Ovary (tissue), 9 donors: ENCODE results near the gene UMAD1. TPM values are rescaled to one million over a fixed set of nuclear protein-coding genes. Genes with fewer than 3 reads are reported as not detected.

ENCODE experiments used
- DNase-seq, 5 donors: peaks; one replicate each; pipeline ENCODE4 v3.0.0-alpha.2; 2019 to 2020
- H3K27ac ChIP-seq, 2 donors: fragments of 200-600 bp; one replicate each; pipeline versions ENCODE4 v1.5.1 to v1.8.0; 2019 to 2022
- H3K27me3 ChIP-seq: fragments of 200-600 bp; one replicate; pipeline ENCODE4 v1.8.0; 2022
- H3K36me3 ChIP-seq: fragments of 200-600 bp; sonication (generic); one replicate; pipeline ENCODE4 v1.5.1; 2019
- H3K4me1 ChIP-seq: one replicate; pipeline ENCODE4 v1.8.1; 2013; ENCODE audit warnings: mild to moderate bottlenecking, moderate library complexity; ENCODE audit not compliant: insufficient read depth
- H3K4me3 ChIP-seq: fragments of 200-600 bp; sonication (generic); one replicate; pipeline ENCODE4 v1.5.1; 2017
- H3K9me3 ChIP-seq, 2 donors: fragments of 200-600 bp in 1 of 2; sonication (generic) in 1 of 2; one replicate each; pipeline versions ENCODE4 v1.5.1 to v1.8.1; 2013 to 2019; ENCODE audit warnings: mild to moderate bottlenecking in 1 of 2, moderate library complexity in 1 of 2
- CTCF ChIP-seq, 3 donors: fragments of 450-650 bp in 2 of 3; fragments of 200-600 bp in 1 of 3; IDR thresholded peaks; one replicate each; pipeline versions ENCODE4 v1.5.1 to v1.8.0; 2016 to 2022; ENCODE audit warnings: antibody characterized with exemption in 3 of 3, mild to moderate bottlenecking in 1 of 3
- EP300 ChIP-seq: sonication (generic); formaldehyde crosslinking; IDR thresholded peaks from one replicate; pipeline ENCODE4 v1.6.1; 2017; ENCODE audit warnings: antibody characterized with exemption
- POLR2A ChIP-seq: fragments of 450-650 bp; IDR thresholded peaks from one replicate; pipeline ENCODE4 v1.6.1; 2017; ENCODE audit warnings: antibody characterized with exemption, mild to moderate bottlenecking, moderate library complexity
- WGBS, 3 donors: extraction: QIAGEN DNeasy Blood & Tissue Kit in 1 of 3; methylation state at CpG; one replicate each; pipeline versions ENCODE4 v1.1.5 to v1.1.7; 2013 to 2017; 5-methylcytosine and 5-hydroxymethylcytosine counted together
- intact Hi-C, 4 donors: fragments of 100-400 bp; cut with DNase I; formaldehyde crosslinking; loops; one replicate each; pipeline versions ENCODE4 v1.11.0 to v1.15.1; 2022 to 2023
- polyA plus RNA-seq, 2 donors: library from polyadenylated mRNA; stranded (reverse); fragments of 200-250 nt in 1 of 2; fragments of 350-450 nt in 1 of 2; fragmentation: Illumina TruSeq in 1 of 2; extraction: RNeasy Lipid Tissue Mini Kit (QIAGEN cat#74804) in 1 of 2; gene quantifications; one replicate each; pipeline ENCODE4 v1.2.3, GENCODE V29; 2013 to 2014
- total RNA-seq, 7 donors: library from RNA; depleted of rRNA in 2 of 7; stranded (reverse); fragments of >200 nt in 2 of 7; fragmentation: NEBNext Ultra II Directional in 3 of 7; extraction: Animal tissue kit (Norgen Biotek cat#: 25700) in 3 of 7; gene quantifications; one replicate each; pipeline versions ENCODE4 v1.1.0 to v1.2.4, GENCODE V29; 2016 to 2023
- donor health status: DM: no; HTN: no; CAD: no; lungs with moderate emphysema.
- donor health status: DM: no; HTN: no; CAD: no.
- donor health status: Bipolar disorder and iron deficiency.
- donor health status: DM: yes; HTN: yes; CAD: no.
- donor health status: DM: no; HTN: no; CAD: no.
- donor health status: DM: yes; HTN: yes; CAD: no.

The UMAD1 gene
- total and polyA plus RNA-seq, 9 donors = 10.4 to 19.1 (median 16.2) TPM

DNA sequence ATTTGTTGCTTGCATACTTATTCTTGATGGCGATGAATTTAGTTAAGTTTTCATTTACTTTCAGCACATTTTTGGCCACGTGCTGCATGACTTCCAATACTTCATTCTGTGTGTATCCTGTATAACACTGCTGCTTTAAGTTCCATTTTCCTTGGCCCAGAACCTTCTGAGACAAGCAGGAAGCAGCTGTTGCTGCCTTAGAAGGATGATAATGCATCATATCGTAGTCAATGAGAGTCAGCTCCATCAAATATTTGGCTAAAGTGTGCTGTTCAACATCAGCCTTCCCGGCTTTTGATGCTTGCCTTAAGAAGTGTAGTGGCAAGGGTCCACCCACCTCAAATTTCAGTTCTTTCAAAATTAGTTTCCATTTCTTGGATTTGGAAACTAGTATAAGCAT is 268.8 kb downstream of the UMAD1 start:
- intact Hi-C loops = no loop called here
- 27 to 58% (median 36%) methylated on average over 4 of the region's 4 CpGs for WGBS, 3 donors
- no peaks in the 10 kb centered on the region for H3K36me3 ChIP-seq

DNA sequence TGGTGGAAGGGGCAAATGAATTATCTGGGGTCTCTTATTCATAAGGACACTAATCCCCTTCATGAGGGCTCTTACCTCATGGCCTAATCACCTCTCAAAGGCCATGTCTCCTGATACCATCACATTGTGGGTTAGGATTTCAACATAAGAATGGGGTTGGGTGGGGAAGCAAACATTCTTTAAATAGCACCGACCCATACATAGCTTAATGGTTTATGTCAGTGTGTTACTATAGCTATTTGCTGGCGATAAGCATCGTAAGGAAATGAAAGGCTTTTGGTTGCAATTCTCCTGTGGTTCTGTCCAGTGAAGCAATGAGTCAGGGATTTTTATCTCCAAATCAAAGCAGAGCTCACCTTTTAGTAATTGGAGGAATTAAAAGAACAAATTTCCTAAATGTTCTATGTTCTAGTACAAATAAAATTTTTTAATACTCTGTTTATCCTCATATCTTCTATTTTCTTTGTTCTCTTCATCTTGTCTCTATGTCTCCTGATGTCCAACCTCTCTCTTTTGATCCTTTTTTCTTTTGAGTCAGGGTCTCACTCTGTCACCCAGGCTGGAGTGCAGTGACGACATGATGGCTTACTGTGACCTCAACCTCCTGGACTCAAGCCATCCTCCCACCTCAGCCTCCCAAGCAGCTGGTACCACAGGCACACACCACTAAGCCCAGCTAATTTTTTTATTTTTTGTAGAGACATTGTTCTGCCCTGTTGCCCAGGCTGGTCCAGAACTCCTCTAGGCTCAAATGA is 271.0 kb downstream of the UMAD1 start:
- no peak for TF ChIP-seq CTCF (IDR thresholded peaks at IDR 0.05)
- TF ChIP-seq EP300 = no peak
- no peak overlapping the region for H3K27ac ChIP-seq
- WGBS, 3 donors = 75 to 82% (median 78%) methylated on average over 4 of the region's 4 CpGs
- H3K9me3 ChIP-seq = no peaks in the 10 kb centered on the region
- H3K4me1 ChIP-seq = peaks cover 3% of the 10 kb centered on the region
- no peaks in the 10 kb centered on the region for H3K27me3 ChIP-seq
- no peaks in the 10 kb centered on the region for H3K36me3 ChIP-seq
- H3K4me3 ChIP-seq = no peak overlapping the region
- DNase-seq = no peak
- intact Hi-C loops = no loop called here

More for the DNA sequence above, 268.8 kb downstream of the UMAD1 start:
- no peak for TF ChIP-seq POLR2A
- TF ChIP-seq EP300 = no peak
- no peak for TF ChIP-seq CTCF (IDR thresholded peaks at IDR 0.05)
- H3K4me1 ChIP-seq = peaks cover 3% of the 10 kb centered on the region
- H3K27me3 ChIP-seq = no peaks in the 10 kb centered on the region
- no peaks in the 10 kb centered on the region for H3K9me3 ChIP-seq
- H3K27ac ChIP-seq = no peak overlapping the region
- DNase-seq = no peak
- H3K4me3 ChIP-seq = no peak overlapping the region

- no peaks in the 10 kb centered on the region for H3K9me3 ChIP-seq
- no peaks in the 10 kb centered on the region for H3K36me3 ChIP-seq
- intact Hi-C loops = no loop called here
- WGBS, 3 donors = 82 to 85% (median 83%) methylated on average over 3 of the region's 3 CpGs
- DNase-seq = no peak
- no peaks in the 10 kb centered on the region for H3K27me3 ChIP-seq
- no peak overlapping the region for H3K27ac ChIP-seq
- peaks cover 3% of the 10 kb centered on the region for H3K4me1 ChIP-seq
- no peak overlapping the region for H3K4me3 ChIP-seq
- TF ChIP-seq POLR2A (no peak), EP300 (no peak), CTCF (IDR thresholded peaks at IDR 0.05) (no peak)
Observed at GRCh38 chr7:7912937-7913336, 272.4 kb downstream of the UMAD1 start.

- 30 to 52% (median 38%) methylated on average over 3 of the region's 3 CpGs for WGBS, 3 donors
- Histone ChIP-seq H3K27me3 (no peaks in the 10 kb centered on the region), H3K4me1 (peaks cover 6% of the 10 kb centered on the region), H3K36me3 (no peaks in the 10 kb centered on the region), H3K9me3 (no peaks in the 10 kb centered on the region), H3K4me3 (no peak overlapping the region), H3K27ac (no peak overlapping the region)
- intact Hi-C loops = no loop called here
- DNase-seq = no peak
- TF ChIP-seq POLR2A = no peak
- no peak for TF ChIP-seq EP300
- no peak for TF ChIP-seq CTCF (IDR thresholded peaks at IDR 0.05)
Observed at GRCh38 chr7:7913504-7913903, 273.0 kb downstream of the UMAD1 start.
